Measurements from ENCODE around the gene BICRAL. TPM values are rescaled to one million over a fixed set of nuclear protein-coding genes. Genes with fewer than 3 reads are reported as not detected.

Gene BICRAL
- total RNA-seq, 6 experiments from 2014 or later, result 4.3 to 6.0 (median 5.5) TPM

GRCh38 chr6:42742116-42742894 lies 39.5 kb upstream of the BICRAL start:
- TF ChIP-seq POLR2A (IDR thresholded peaks at IDR 0.05) (no peak), CTCF (IDR thresholded peaks at IDR 0.05) (no peak)
- no peaks in the 10 kb centered on the region for H3K9me3 ChIP-seq
- H3K27ac ChIP-seq, result no peak overlapping the region
- ATAC-seq (no peak), DNase-seq (no peak)
- no peak overlapping the region for H3K4me3 ChIP-seq
- peaks cover 0 to 15% (median 3%) of the 10 kb centered on the region in 4 donors for H3K4me1 ChIP-seq
- no peaks in the 10 kb centered on the region for H3K27me3 ChIP-seq
- intact Hi-C loops (cut with DNase I), result loop anchor here in 1 of 2 donors (10.0 kb wide), 1 partner anchor 142 kb away; no protein-coding TSS in a partner anchor
- 48% methylated on average over 2 of the region's 5 CpGs for WGBS (ENCODE audit: insufficient coverage, low coverage, low lambda C conversion rate, missing lambda C conversion rate)
- H3K36me3 ChIP-seq, result no peaks in the 10 kb centered on the region

- TF ChIP-seq CTCF (IDR thresholded peaks at IDR 0.05), result no peak
- TF ChIP-seq POLR2A (IDR thresholded peaks at IDR 0.05), result no peak
- DNase-seq (peak in 1 of 3 donors; percentile 38), ATAC-seq (no peak)
- Histone ChIP-seq H3K4me1 (peaks cover 0 to 15% (median 3%) of the 10 kb centered on the region in 4 donors), H3K27ac (no peak overlapping the region), H3K27me3 (no peaks in the 10 kb centered on the region), H3K4me3 (peak overlapping the region; percentile 83 to 98 (median 86)), H3K9me3 (no peaks in the 10 kb centered on the region), H3K36me3 (no peaks in the 10 kb centered on the region)
- intact Hi-C loops (cut with DNase I), result loop anchor here in 1 of 2 donors (10.0 kb wide), 1 partner anchor 140 kb away; no protein-coding TSS in a partner anchor
- 59% methylated on average over 21 of the region's 21 CpGs for WGBS (ENCODE audit: insufficient coverage, low coverage, low lambda C conversion rate, missing lambda C conversion rate)
Observed at GRCh38 chr6:42744351-42744893, 37.4 kb upstream of the BICRAL start.

- intact Hi-C loops (cut with DNase I), result loop anchor here in 1 of 2 donors (10.0 kb wide), 1 partner anchor 140 kb away; no protein-coding TSS in a partner anchor
- Histone ChIP-seq H3K36me3 (no peaks in the 10 kb centered on the region), H3K27me3 (no peaks in the 10 kb centered on the region), H3K27ac (peak overlapping the region; percentile 72 to 90 (median 83)), H3K4me3 (peak overlapping the region; percentile 83 to 98 (median 86)), H3K9me3 (no peaks in the 10 kb centered on the region), H3K4me1 (peaks cover 0 to 15% (median 3%) of the 10 kb centered on the region in 4 donors)
- WGBS (ENCODE audit: insufficient coverage, low coverage, low lambda C conversion rate, missing lambda C conversion rate), result 2% methylated on average over 10 of the region's 29 CpGs
- DNase-seq (peak; percentile 33 to 63 (median 53)), ATAC-seq (no peak)
- TF ChIP-seq CTCF (IDR thresholded peaks at IDR 0.05), result no peak
- no peak for TF ChIP-seq POLR2A (IDR thresholded peaks at IDR 0.05)
Observed at GRCh38 chr6:42745083-42745639, 36.7 kb upstream of the BICRAL start.

GRCh38 chr6:42745640-42746462 lies 36.0 kb upstream of the BICRAL start, which contains the start of gene TBCC:
Gene TBCC, minus strand, starts transcription at chr6:42746103. Its CDS starts 30 bp downstream, at chr6:42746073.
- Histone ChIP-seq H3K27me3 (no peaks in the 10 kb centered on the region), H3K9me3 (no peaks in the 10 kb centered on the region), H3K27ac (peak within 1 kb of the TSS; percentile 74 to 93 (median 90)), H3K4me3 (peak within 1 kb of the TSS; percentile 83 to 98 (median 86)), H3K4me1 (peaks cover 0 to 15% (median 3%) of the 10 kb centered on the region in 4 donors), H3K36me3 (no peaks in the 10 kb centered on the region)
- intact Hi-C loops (cut with DNase I), result loop anchor here in 1 of 2 donors (10.0 kb wide), 1 partner anchor 139 kb away; no protein-coding TSS in a partner anchor
- no peak for TF ChIP-seq CTCF (IDR thresholded peaks at IDR 0.05)
- TF ChIP-seq POLR2A (IDR thresholded peaks at IDR 0.05), result peak; percentile 98
- ATAC-seq (peak; percentile 85 to 93 (median 88)), DNase-seq (peak; percentile 95 to 98 (median 97))
- WGBS (ENCODE audit: insufficient coverage, low coverage, low lambda C conversion rate, missing lambda C conversion rate), result 0% methylated on average over 27 of the region's 57 CpGs

All from right lobe of liver (tissue), 6 donors.